GM12878 (cell line): ENCODE measurements around the gene TMEM109. TPM values are rescaled to one million over a fixed set of nuclear protein-coding genes. Genes with fewer than 3 reads are reported as not detected.

Experiments
- ATAC-seq: fragments of 200-7000 bp; cut with Tn5 transposase; 3 replicates; pipeline ENCODE4 v1.9.1; 2020; ENCODE audit warnings: mild to moderate bottlenecking, moderate library complexity
- BruUV-seq: library from RNA; stranded (reverse); fragments of 400-500 nt; replicated peaks from 2 replicates; lab custom pipeline; 2021; lab: Mats Ljungman, UMichigan
- CTCF ChIA-PET: fragments of 300-600 bp; sonication (Branson Sonifier 250); formaldehyde crosslinking; extraction: SDS; loops from one replicate; lab custom pipeline; 2021; ENCODE audit warnings: inconsistent platforms; lab: Yijun Ruan, JAX
- POLR2A ChIA-PET: fragments of 350-600 bp; formaldehyde crosslinking; extraction: SDS; loops from one replicate; lab custom pipeline; 2021; ENCODE audit warnings: inconsistent platforms; lab: Charles Lee
- RAD21 ChIA-PET: fragments of 300-600 bp; sonication (Branson Sonifier 250); formaldehyde crosslinking; loops from one replicate; lab custom pipeline; 2023; ENCODE audit warnings: antibody characterized with exemption; ENCODE audit not compliant: unreplicated experiment; lab: Charles Lee
- SMC1A ChIA-PET: fragments of 300-600 bp; sonication (Branson Sonifier 250); formaldehyde crosslinking; loops from one replicate; lab custom pipeline; 2023; ENCODE audit not compliant: unreplicated experiment, uncharacterized antibody; lab: Charles Lee
- DNase-seq: peaks from one replicate; pipeline ENCODE4 v3.0.0-alpha.2; 2011; ENCODE audit warnings: low read depth, low spot score
- FAIRE-seq: peaks from 3 replicates; lab custom pipeline; 2011; peaks lifted over from hg19 to GRCh38; lab: Jason Lieb, UNC
- H2AFZ ChIP-seq: 2 replicates; pipeline ENCODE4 v1.6.0; 2011; ENCODE audit warnings: low read depth, low read length, control low read depth; ENCODE audit not compliant: control insufficient read depth
- H3K27ac ChIP-seq: 2 replicates; pipeline ENCODE4 v1.5.1; 2011; ENCODE audit warnings: control low read depth; ENCODE audit not compliant: control insufficient read depth, insufficient read depth
- H3K27me3 ChIP-seq, 2 experiments: replicated peaks in 1 of 2; 2 replicates each; pipeline versions ENCODE4 v1.6.0 to v1.6.1; 2011; ENCODE audit warnings: low read length in 1 of 2; ENCODE audit not compliant: control insufficient read depth in 2 of 2, insufficient read depth in 2 of 2
- H3K36me3 ChIP-seq, 2 experiments: 2 replicates each; pipeline ENCODE4 v1.5.1; 2011; ENCODE audit warnings: low read length in 1 of 2; ENCODE audit not compliant: control insufficient read depth in 2 of 2, insufficient read depth in 2 of 2
- H3K4me1 ChIP-seq: 2 replicates; pipeline ENCODE4 v1.6.1; 2011; ENCODE audit warnings: mild to moderate bottlenecking, low read length, moderate library complexity, mixed read lengths; ENCODE audit not compliant: control insufficient read depth, insufficient read depth
- H3K4me2 ChIP-seq: 2 replicates; pipeline ENCODE4 v1.6.0; 2011; ENCODE audit warnings: control low read depth; ENCODE audit not compliant: control insufficient read depth, insufficient read depth
- H3K4me3 ChIP-seq: fragments of 200-600 bp; sonication (generic); 2 replicates; pipeline ENCODE4 v1.5.1; 2016
- H3K79me2 ChIP-seq: 2 replicates; pipeline ENCODE4 v1.6.0; 2011; ENCODE audit warnings: low read length; ENCODE audit not compliant: control insufficient read depth, insufficient read depth
- H3K9ac ChIP-seq: 2 replicates; pipeline ENCODE4 v1.8.0; 2011; ENCODE audit warnings: low read length, control low read depth, mixed read lengths; ENCODE audit not compliant: control insufficient read depth, insufficient read depth
- H3K9me3 ChIP-seq: replicated peaks from 3 replicates; pipeline ENCODE4 v1.5.1; 2011; ENCODE audit warnings: mild to moderate bottlenecking, low read length; ENCODE audit not compliant: control insufficient read depth, insufficient read depth
- H4K20me1 ChIP-seq: 2 replicates; pipeline ENCODE4 v1.6.0; 2011; ENCODE audit not compliant: control insufficient read depth, insufficient read depth
- BHLHE40 ChIP-seq, 2 experiments: fragments of 450-650 bp in 1 of 2; IDR thresholded peaks; 2 replicates each; pipeline ENCODE4 v1.6.1; 2011 to 2017; ENCODE audit warnings: low read depth in 2 of 2, borderline replicate concordance in 1 of 2, improper control_type of control experiment in 1 of 2, low read length in 1 of 2, mild to moderate bottlenecking in 1 of 2
- GABPA ChIP-seq: IDR thresholded peaks from 2 replicates; pipeline ENCODE4 v1.6.1; 2014; ENCODE audit warnings: antibody characterized with exemption, low read depth, mild to moderate bottlenecking, inconsistent platforms
- IKZF1 ChIP-seq: fragments of 450-650 bp; conservative IDR thresholded peaks from 2 replicates; pipeline ENCODE4 v1.6.1; 2017; ENCODE audit warnings: antibody characterized with exemption, mild to moderate bottlenecking
- MEF2B ChIP-seq: fragments of 450-650 bp; IDR thresholded peaks from 2 replicates; pipeline ENCODE4 v1.6.1; 2018; ENCODE audit warnings: mild to moderate bottlenecking, moderate library complexity; ENCODE audit not compliant: partially characterized antibody, poor library complexity, severe bottlenecking
- MTA3 ChIP-seq: IDR thresholded peaks from 2 replicates; pipeline ENCODE4 v1.6.1; 2012; ENCODE audit warnings: low read length, inconsistent platforms, borderline replicate concordance
- NR2F1 ChIP-seq: fragments of 450-650 bp; conservative IDR thresholded peaks from 2 replicates; pipeline ENCODE4 v1.6.1; 2017; ENCODE audit warnings: mild to moderate bottlenecking
- PKNOX1 ChIP-seq: fragments of 450-650 bp; IDR thresholded peaks from 2 replicates; pipeline ENCODE4 v1.6.1; 2016; ENCODE audit warnings: mild to moderate bottlenecking
- POLR2A ChIP-seq: IDR thresholded peaks from 2 replicates; pipeline ENCODE4 v1.6.1; 2011; ENCODE audit warnings: low read depth, mild to moderate bottlenecking, low read length
- POLR2AphosphoS2 ChIP-seq: IDR thresholded peaks from 2 replicates; pipeline ENCODE4 v1.6.1; 2011; ENCODE audit warnings: low read depth, mild to moderate bottlenecking, low read length, improper control_type of control experiment, moderate library complexity
- ZBTB40 ChIP-seq: fragments of 450-650 bp; IDR thresholded peaks from 2 replicates; pipeline ENCODE4 v1.6.1; 2016; ENCODE audit warnings: mild to moderate bottlenecking, moderate library complexity, borderline replicate concordance
- WGBS: methylation state at CpG from one replicate; pipeline ENCODE4 v1.1.6; 2016; ENCODE audit warnings: low lambda C conversion rate; ENCODE audit not compliant: insufficient replicate concordance, insufficient coverage; ENCODE audit errors: missing lambda C conversion rate; 5-methylcytosine and 5-hydroxymethylcytosine counted together
- in situ Hi-C: fragments of 300-500 bp; cut with MboI; formaldehyde crosslinking; loops from 9 replicates; pipeline ENCODE4 v1.14.3; 2018; ENCODE audit warnings: mixed read lengths
- intact Hi-C: fragments of 100-400 bp; cut with micrococcal nuclease; formaldehyde crosslinking; loops from one replicate; pipeline ENCODE4 v1.14.2; 2022; ENCODE audit not compliant: unreplicated experiment
- polyA plus RNA-seq, 11 experiments: library from polyadenylated mRNA; depleted of rRNA in 4 of 11; unstranded in 6 of 11; stranded (reverse) in 5 of 11; fragments of >200 nt; fragmentation: Nextera tagmentation in 4 of 11; fragmentation: Illumina TruSeq in 1 of 11; extraction: Ambion mirVana in 4 of 11; extraction: Trizol in 1 of 11; gene quantifications; 1 replicate in 1 of 11; 2 replicates in 10 of 11; pipeline versions ENCODE4 v1.2.1 to v1.2.3, GENCODE V29; 2011 to 2016; ENCODE audit warnings: inconsistent platforms in 2 of 11, missing spikeins in 2 of 11, low read depth in 1 of 11
- total RNA-seq, 4 experiments: library from RNA; depleted of rRNA in 3 of 4; stranded (reverse); fragments of >200 nt in 3 of 4; fragmentation: Illumina TruSeq in 1 of 4; extraction: Trizol in 1 of 4; gene quantifications; 2 replicates each; pipeline versions ENCODE4 v1.2.1 to v1.2.3, GENCODE V29; 2013 to 2021

Gene TMEM109
- total and polyA plus RNA-seq, 10 of the 15 experiments (the other 5 are each of a cell fraction or from before 2014, with no cell fraction given): 21.9 to 199 (median 85.2) TPM

- no peak overlapping the region for H3K4me3 ChIP-seq
- no peak overlapping the region for H2AFZ ChIP-seq
- FAIRE-seq (peak; percentile 56), ATAC-seq (peak; percentile 10; the same call in 2 of the 3 replicates), DNase-seq (no peak)
- H3K9me3 ChIP-seq: no peaks in the 10 kb centered on the region
- ChIA-PET POLR2A (interaction anchor here (0.8 to 1.0 kb wide), 2 partner anchors 17 to 18 kb away, joined by 3 read pairs; partner anchors contain the start of gene TMEM109), RAD21 (interaction anchor here (1.1 to 2.3 kb wide), 3 partner anchors 8 to 210 kb away, joined by 3 to 14 read pairs (median 5); no protein-coding TSS in a partner anchor), CTCF (interaction anchor here (1.2 to 1.9 kb wide), 3 partner anchors 17 to 38 kb away, joined by 4 to 8 read pairs (median 7); no protein-coding TSS in a partner anchor), SMC1A (interaction anchor here (1.2 to 2.6 kb wide), 8 partner anchors 12 to 29 kb away, joined by 3 to 19 read pairs (median 4); partner anchors contain the start of gene TMEM109)
- 27% methylated on average over 9 of the region's 9 CpGs for WGBS
- H3K36me3 ChIP-seq: peaks cover 0 to 4% of the 10 kb centered on the region in 2 experiments; a peak in 2 of 4 replicates
- peak; percentile 57 for TF ChIP-seq POLR2A
- TF ChIP-seq NR2F1: 0 out of 2 replicates have a peak, but pooled peaks have one; percentile 22
- TF ChIP-seq POLR2AphosphoS2: no peak
- TF ChIP-seq BHLHE40 (IDR thresholded peaks at IDR 0.05; ENCODE audit: borderline replicate concordance in 1 of 2, low read depth in 2 of 2, low read length in 1 of 2): peak; percentile 19 to 84; a peak in 2 of 4 replicates
- peak; percentile 13 for TF ChIP-seq MEF2B
- no peak for TF ChIP-seq ZBTB40
- 0 out of 2 replicates have a peak, but pooled peaks have one; percentile 12 for TF ChIP-seq IKZF1
- TF ChIP-seq GABPA: no peak
- TF ChIP-seq MTA3: 0 out of 2 replicates have a peak, but pooled peaks have one; percentile 8
- TF ChIP-seq PKNOX1: peak; percentile 46
- no peak overlapping the region; the same call in 1 of the 2 replicates for H3K9ac ChIP-seq
- H3K4me1 ChIP-seq: peaks cover 17% of the 10 kb centered on the region
- no TSS peak for BruUV-seq
- H3K4me2 ChIP-seq: peak overlapping the region; percentile 22; the same call in 1 of the 2 replicates
- no peaks in the 10 kb centered on the region for H3K27me3 ChIP-seq
- in situ Hi-C loops (no loop called here), intact Hi-C loops (no loop called here)
- no peak overlapping the region for H3K27ac ChIP-seq
- H4K20me1 ChIP-seq: no peaks in the 10 kb centered on the region
- no peaks in the 10 kb centered on the region for H3K79me2 ChIP-seq
Observed at GRCh38 chr11:60931917-60932316, 18.0 kb downstream of the TMEM109 start.
